Measurements from ENCODE around the gene LRRC4.

DNA sequence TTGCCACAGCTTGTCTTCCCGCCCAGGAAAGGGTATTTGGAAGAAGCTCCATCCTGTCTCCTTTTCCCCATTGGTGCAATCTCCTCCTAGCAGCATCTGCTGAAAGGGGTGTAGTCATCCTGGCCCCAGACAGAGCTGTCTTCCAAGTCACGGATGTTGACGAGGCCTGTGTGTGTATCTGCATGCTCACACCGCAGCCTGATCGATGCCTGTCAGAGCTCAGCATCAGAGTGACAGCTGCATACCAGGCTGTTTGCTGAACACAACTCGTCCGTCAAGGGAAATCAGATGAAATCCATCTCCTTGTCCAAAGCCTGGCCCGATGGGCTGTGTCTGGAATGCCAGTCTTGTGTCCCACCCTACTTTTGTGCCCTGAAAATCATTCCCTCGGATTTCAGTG lies 21.2 kb upstream of the LRRC4 start:
- TF ChIP-seq, protein P1, sequence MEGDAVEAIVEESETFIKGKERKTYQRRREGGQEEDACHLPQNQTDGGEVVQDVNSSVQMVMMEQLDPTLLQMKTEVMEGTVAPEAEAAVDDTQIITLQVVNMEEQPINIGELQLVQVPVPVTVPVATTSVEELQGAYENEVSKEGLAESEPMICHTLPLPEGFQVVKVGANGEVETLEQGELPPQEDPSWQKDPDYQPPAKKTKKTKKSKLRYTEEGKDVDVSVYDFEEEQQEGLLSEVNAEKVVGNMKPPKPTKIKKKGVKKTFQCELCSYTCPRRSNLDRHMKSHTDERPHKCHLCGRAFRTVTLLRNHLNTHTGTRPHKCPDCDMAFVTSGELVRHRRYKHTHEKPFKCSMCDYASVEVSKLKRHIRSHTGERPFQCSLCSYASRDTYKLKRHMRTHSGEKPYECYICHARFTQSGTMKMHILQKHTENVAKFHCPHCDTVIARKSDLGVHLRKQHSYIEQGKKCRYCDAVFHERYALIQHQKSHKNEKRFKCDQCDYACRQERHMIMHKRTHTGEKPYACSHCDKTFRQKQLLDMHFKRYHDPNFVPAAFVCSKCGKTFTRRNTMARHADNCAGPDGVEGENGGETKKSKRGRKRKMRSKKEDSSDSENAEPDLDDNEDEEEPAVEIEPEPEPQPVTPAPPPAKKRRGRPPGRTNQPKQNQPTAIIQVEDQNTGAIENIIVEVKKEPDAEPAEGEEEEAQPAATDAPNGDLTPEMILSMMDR (IDR thresholded peaks at IDR 0.05 in 8 of 11, conservative IDR thresholded peaks at IDR 0.05 in 3 of 11): no peak
- TF ChIP-seq POLR2A (IDR thresholded peaks at IDR 0.05) (no peak), POLR2AphosphoS5 (IDR thresholded peaks at IDR 0.05) (no peak)

Measured in spleen (tissue), 7 donors.